Right cardiac atrium (tissue), 5 donors: ENCODE data around the gene CD3G. TPM values are rescaled to one million over a fixed set of nuclear protein-coding genes. Genes with fewer than 3 reads are reported as not detected.

Experiments used
- ATAC-seq, 2 donors: fragments of 200-7000 bp; cut with Tn5 transposase; one replicate each; pipeline versions ENCODE4 v1.8.0 to v1.9.1; 2020; ENCODE audit warnings: moderate library complexity in 2 of 2, mild to moderate bottlenecking in 1 of 2
- DNase-seq, 3 donors: peaks; one replicate each; pipeline ENCODE4 v3.0.0-alpha.2; 2020
- H3K27ac ChIP-seq: one replicate; pipeline ENCODE4 v1.5.1; 2013; ENCODE audit warnings: mild to moderate bottlenecking, low read length, control low read depth, moderate library complexity
- H3K27me3 ChIP-seq: one replicate; pipeline ENCODE4 v1.6.1; 2013; ENCODE audit not compliant: control insufficient read depth, insufficient read depth
- H3K4me1 ChIP-seq: one replicate; pipeline ENCODE4 v1.6.1; 2013; ENCODE audit warnings: low read length; ENCODE audit not compliant: control insufficient read depth, insufficient read depth
- H3K4me3 ChIP-seq: one replicate; pipeline ENCODE4 v1.5.1; 2013; ENCODE audit warnings: low read length, control low read depth
- H3K9me3 ChIP-seq: one replicate; pipeline ENCODE4 v1.6.1; 2013; ENCODE audit warnings: low read length; ENCODE audit not compliant: control insufficient read depth
- WGBS: extraction: QIAGEN DNeasy Blood & Tissue Kit; methylation state at CpG from one replicate; pipeline ENCODE4 v1.1.7; 2013; 5-methylcytosine and 5-hydroxymethylcytosine counted together
- intact Hi-C, 4 donors: fragments of 100-400 bp; cut with DNase I; formaldehyde crosslinking; loops; one replicate each; pipeline versions ENCODE4 v1.11.0 to v1.14.0; 2022 to 2023
- polyA plus RNA-seq: library from polyadenylated mRNA; stranded (reverse); fragments of 200-250 nt; gene quantifications from one replicate; pipeline ENCODE4 v1.2.3, GENCODE V29; 2013
- total RNA-seq, 4 donors: library from RNA; stranded (reverse); fragmentation: NEBNext Ultra II Directional; extraction: Animal tissue kit (Norgen Biotek cat#: 25700); gene quantifications; one replicate each; pipeline ENCODE4 v1.2.1, GENCODE V29; 2021
- donor health status: healthy with polysubstance abuse.
- donor health status: DM: no; HTN: yes; CAD: no.
- donor health status: DM: no; HTN: no; CAD: no.
- donor health status: DM: no; HTN: yes; CAD: no; lungs with severe emphysema.
- donor health status: DM: yes; HTN: yes; CAD: no.

Gene CD3G
- total and polyA plus RNA-seq, 5 donors, result 0.02 to 1.2 (median 0.33) TPM

GRCh38 chr11:118310781-118311485, 33.2 kb upstream of the CD3G start:
- Histone ChIP-seq H3K27ac (no peak overlapping the region), H3K27me3 (peaks cover 7% of the 10 kb centered on the region), H3K4me3 (no peak overlapping the region), H3K9me3 (no peaks in the 10 kb centered on the region), H3K4me1 (no peaks in the 10 kb centered on the region)
- 72% methylated on average over 3 of the region's 3 CpGs for WGBS
- intact Hi-C loops, result no loop called here
- ATAC-seq, result no peak
- DNase-seq, result no peak

DNA sequence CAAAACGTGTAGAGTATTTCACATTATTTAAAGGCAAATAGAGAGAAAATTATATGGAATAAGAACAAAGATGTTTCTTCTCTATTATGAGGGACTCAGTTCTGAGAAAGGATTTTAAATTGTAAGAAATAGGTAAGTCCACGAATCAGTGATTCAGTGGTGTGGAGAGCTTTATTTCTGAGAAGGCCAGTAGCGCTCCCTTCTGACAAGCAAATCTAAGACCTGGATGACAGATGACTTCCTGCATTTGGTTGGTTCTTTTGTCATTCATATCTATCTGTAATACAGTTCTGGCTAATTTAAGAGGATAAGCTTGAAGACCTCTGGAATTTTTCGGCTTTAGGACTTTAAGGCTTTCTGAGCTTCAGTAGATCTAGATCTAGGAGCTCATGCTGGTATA, 32.6 kb upstream of the CD3G start:
- DNase-seq (no peak), ATAC-seq (no peak)
- intact Hi-C loops, result no loop called here
- Histone ChIP-seq H3K27me3 (peaks cover 7% of the 10 kb centered on the region), H3K4me3 (no peak overlapping the region), H3K4me1 (no peaks in the 10 kb centered on the region), H3K27ac (no peak overlapping the region), H3K9me3 (no peaks in the 10 kb centered on the region)
- 71% methylated on average over 4 of the region's 4 CpGs for WGBS

- Histone ChIP-seq H3K27me3 (peaks cover 7% of the 10 kb centered on the region), H3K9me3 (no peaks in the 10 kb centered on the region), H3K27ac (no peak overlapping the region), H3K4me3 (no peak overlapping the region), H3K4me1 (no peaks in the 10 kb centered on the region)
- whole genome bisulfite sequencing, result 87% methylated on average over 2 of the region's 2 CpGs
- ATAC-seq (no peak), DNase-seq (no peak)
- intact Hi-C loops, result no loop called here
Observed at GRCh38 chr11:118312328-118312727, 31.8 kb upstream of the CD3G start.

DNA sequence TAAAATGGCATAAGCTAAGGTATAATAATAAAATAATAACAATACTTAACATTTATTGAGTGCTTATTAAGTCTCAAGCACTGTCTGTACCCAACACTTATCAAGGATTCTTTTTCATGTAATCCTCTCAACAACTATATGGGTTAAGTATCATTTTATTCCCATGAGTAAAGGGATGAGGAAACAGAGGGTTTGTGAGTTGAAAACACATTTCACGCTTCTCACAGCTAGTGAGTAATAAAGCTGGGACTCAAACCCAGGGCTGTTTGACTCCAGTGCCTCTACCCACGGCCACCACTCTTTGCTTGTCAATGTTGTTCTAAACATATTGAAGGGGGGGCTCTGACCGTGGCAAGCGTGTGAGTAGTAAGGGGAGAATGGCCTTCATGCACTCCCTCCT, 30.9 kb upstream of the CD3G start:
- intact Hi-C loops, result no loop called here
- WGBS, result 54% methylated on average over 4 of the region's 4 CpGs

DNA sequence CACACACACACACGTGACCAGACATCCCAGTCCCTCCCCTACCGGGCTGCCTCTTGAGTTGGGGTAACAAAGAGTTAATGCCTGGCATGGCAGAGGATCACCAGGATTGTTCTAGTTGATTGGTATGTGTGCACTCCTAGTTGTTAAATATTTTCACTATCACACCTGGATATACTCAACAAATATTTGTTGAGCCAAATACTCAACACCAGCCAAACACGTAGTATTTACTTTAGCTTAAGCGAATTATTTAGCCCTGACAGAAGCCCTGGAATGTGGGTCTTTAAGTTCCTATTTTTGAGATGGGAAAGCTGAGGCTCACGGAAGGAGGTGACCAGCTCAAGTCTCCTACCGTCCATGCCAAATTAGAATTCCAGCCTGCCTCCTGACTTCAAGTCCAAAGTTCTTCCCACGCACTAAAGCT, 29.1 kb upstream of the CD3G start:
- H3K4me3 ChIP-seq, result no peak overlapping the region
- ATAC-seq, result no peak
- H3K27me3 ChIP-seq, result peaks cover 7% of the 10 kb centered on the region
- no peaks in the 10 kb centered on the region for H3K4me1 ChIP-seq
- no peak overlapping the region for H3K27ac ChIP-seq
- no peaks in the 10 kb centered on the region for H3K9me3 ChIP-seq
- no peak for DNase-seq
- WGBS, result 55% methylated on average over 7 of the region's 7 CpGs
- intact Hi-C loops, result no loop called here

More for the DNA sequence above, 30.9 kb upstream of the CD3G start:
- Histone ChIP-seq H3K9me3 (no peaks in the 10 kb centered on the region), H3K27me3 (peaks cover 7% of the 10 kb centered on the region), H3K27ac (no peak overlapping the region), H3K4me3 (no peak overlapping the region), H3K4me1 (no peaks in the 10 kb centered on the region)
- ATAC-seq, result no peak
- no peak for DNase-seq

- H3K27me3 ChIP-seq, result no peaks in the 10 kb centered on the region
- no peak overlapping the region for H3K27ac ChIP-seq
- no peak for DNase-seq
- no peak overlapping the region for H3K4me3 ChIP-seq
- 81% methylated on average over 4 of the region's 4 CpGs for WGBS
- H3K9me3 ChIP-seq, result no peaks in the 10 kb centered on the region
- H3K4me1 ChIP-seq, result no peaks in the 10 kb centered on the region
- ATAC-seq, result no peak
- intact Hi-C loops, result no loop called here
Observed at GRCh38 chr11:118318124-118318523, 26.0 kb upstream of the CD3G start.

- Histone ChIP-seq H3K9me3 (no peaks in the 10 kb centered on the region), H3K27ac (no peak overlapping the region), H3K4me3 (no peak overlapping the region), H3K4me1 (no peaks in the 10 kb centered on the region), H3K27me3 (no peaks in the 10 kb centered on the region)
- DNase-seq, result no peak
- intact Hi-C loops, result no loop called here
- 88% methylated on average over 11 of the region's 11 CpGs for WGBS
- no peak for ATAC-seq
Observed at GRCh38 chr11:118318581-118319336, 25.4 kb upstream of the CD3G start.

GRCh38 chr11:118319337-118319707, 24.8 kb upstream of the CD3G start:
- Histone ChIP-seq H3K27me3 (no peaks in the 10 kb centered on the region), H3K27ac (no peak overlapping the region), H3K4me1 (no peaks in the 10 kb centered on the region), H3K4me3 (no peak overlapping the region), H3K9me3 (no peaks in the 10 kb centered on the region)
- intact Hi-C loops, result no loop called here
- peak in 1 of 2 donors; percentile 20 for ATAC-seq
- no peak for DNase-seq
- 58% methylated on average over 1 of the region's 1 CpG for WGBS

- Histone ChIP-seq H3K27ac (no peak overlapping the region), H3K4me3 (no peak overlapping the region), H3K27me3 (no peaks in the 10 kb centered on the region), H3K9me3 (no peaks in the 10 kb centered on the region), H3K4me1 (no peaks in the 10 kb centered on the region)
- DNase-seq, result no peak
- ATAC-seq, result no peak
- WGBS, result 92% methylated on average over 3 of the region's 3 CpGs
- intact Hi-C loops, result no loop called here
Observed at GRCh38 chr11:118320515-118320914, 23.6 kb upstream of the CD3G start.

DNA sequence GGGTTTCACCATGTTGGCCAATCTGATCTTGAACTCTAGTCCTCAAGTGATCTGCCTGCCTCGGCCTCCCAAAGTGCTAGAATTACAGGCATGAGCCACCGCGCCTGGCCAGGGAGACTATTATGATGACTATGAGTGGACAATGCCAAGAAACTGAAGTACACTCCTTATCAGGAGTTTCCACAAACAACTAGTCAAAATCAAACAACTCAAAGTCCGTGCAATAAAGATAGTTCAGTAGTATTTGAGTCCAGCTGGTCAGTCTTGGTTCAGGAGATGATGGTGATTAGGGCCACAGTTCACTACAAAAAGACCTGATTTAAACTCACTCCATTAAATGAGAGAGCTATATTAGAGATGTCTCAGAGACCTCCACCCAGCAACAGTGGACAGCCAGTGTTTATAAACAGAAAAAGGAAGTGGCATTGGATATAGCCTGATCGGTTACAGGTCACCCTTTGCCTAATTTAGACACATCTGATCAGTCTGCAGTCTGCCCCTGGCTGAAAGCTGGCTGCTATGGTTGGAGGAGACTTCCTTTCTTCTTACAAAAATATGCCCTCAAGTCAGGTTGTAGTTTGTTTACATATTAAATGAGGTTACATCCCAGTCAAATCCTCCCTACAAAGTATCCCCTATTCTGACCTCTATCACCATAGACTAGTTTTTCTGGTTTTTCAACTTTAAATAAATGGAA, 22.6 kb upstream of the CD3G start:
- Histone ChIP-seq H3K4me1 (no peaks in the 10 kb centered on the region), H3K9me3 (no peaks in the 10 kb centered on the region), H3K27ac (no peak overlapping the region), H3K4me3 (no peak overlapping the region), H3K27me3 (no peaks in the 10 kb centered on the region)
- intact Hi-C loops, result no loop called here
- DNase-seq (no peak), ATAC-seq (no peak)
- WGBS, result 69% methylated on average over 5 of the region's 5 CpGs

GRCh38 chr11:118322721-118323120, 21.4 kb upstream of the CD3G start:
- no peak overlapping the region for H3K27ac ChIP-seq
- no peaks in the 10 kb centered on the region for H3K27me3 ChIP-seq
- DNase-seq, result no peak
- 94% methylated on average over 19 of the region's 19 CpGs for WGBS
- H3K4me3 ChIP-seq, result no peak overlapping the region
- no peaks in the 10 kb centered on the region for H3K4me1 ChIP-seq
- H3K9me3 ChIP-seq, result no peaks in the 10 kb centered on the region
- ATAC-seq, result no peak
- intact Hi-C loops, result no loop called here
